Fibroblast of lung (primary cell): ENCODE measurements around the gene ARFGAP3.

Experiments used
- EZH2 ChIP-seq: IDR thresholded peaks from 2 replicates; pipeline ENCODE4 v1.5.1; 2012; ENCODE audit warnings: low read length, control low read depth, mild to moderate bottlenecking; ENCODE audit errors: missing control alignments
- TF ChIP-seq, protein P1 (sequence below), 2 donors: IDR thresholded peaks in 1 of 2; conservative IDR thresholded peaks in 1 of 2; 1 replicate in 1 of 2; 2 replicates in 1 of 2; pipeline ENCODE4 v1.5.1; 2011 to 2012; ENCODE audit warnings: low read length in 2 of 2, control low read depth in 1 of 2, inconsistent platforms in 1 of 2, low read depth in 1 of 2, mild to moderate bottlenecking in 1 of 2

DNA sequence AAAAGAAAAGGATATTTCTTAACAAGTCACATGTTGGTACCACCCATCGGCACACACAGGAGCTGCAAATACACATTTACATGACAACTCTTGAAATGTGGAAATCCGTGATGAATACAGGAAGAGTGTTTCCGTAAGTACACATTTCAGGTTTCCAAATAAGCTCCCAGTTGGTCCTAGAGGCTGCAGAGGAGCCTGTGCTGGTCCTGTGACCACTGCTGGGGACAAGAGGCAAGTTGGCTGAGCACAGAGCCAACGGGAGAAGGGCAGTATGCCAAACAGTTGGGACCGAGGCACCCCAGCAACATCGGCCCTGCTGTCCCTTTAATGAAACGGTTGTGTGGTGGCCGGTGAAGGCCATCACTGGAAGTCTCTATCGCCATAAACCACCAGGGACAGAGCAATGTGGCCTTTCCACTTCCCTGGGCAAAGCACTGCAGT, 38.5 kb upstream of the ARFGAP3 start:
- TF ChIP-seq, protein P1, sequence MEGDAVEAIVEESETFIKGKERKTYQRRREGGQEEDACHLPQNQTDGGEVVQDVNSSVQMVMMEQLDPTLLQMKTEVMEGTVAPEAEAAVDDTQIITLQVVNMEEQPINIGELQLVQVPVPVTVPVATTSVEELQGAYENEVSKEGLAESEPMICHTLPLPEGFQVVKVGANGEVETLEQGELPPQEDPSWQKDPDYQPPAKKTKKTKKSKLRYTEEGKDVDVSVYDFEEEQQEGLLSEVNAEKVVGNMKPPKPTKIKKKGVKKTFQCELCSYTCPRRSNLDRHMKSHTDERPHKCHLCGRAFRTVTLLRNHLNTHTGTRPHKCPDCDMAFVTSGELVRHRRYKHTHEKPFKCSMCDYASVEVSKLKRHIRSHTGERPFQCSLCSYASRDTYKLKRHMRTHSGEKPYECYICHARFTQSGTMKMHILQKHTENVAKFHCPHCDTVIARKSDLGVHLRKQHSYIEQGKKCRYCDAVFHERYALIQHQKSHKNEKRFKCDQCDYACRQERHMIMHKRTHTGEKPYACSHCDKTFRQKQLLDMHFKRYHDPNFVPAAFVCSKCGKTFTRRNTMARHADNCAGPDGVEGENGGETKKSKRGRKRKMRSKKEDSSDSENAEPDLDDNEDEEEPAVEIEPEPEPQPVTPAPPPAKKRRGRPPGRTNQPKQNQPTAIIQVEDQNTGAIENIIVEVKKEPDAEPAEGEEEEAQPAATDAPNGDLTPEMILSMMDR (conservative IDR thresholded peaks at IDR 0.05 in 1 of 2, IDR thresholded peaks at IDR 0.05 in 1 of 2; ENCODE audit: low read depth in 1 of 2, low read length in 2 of 2): no peak
- TF ChIP-seq EZH2: no peak
